GM19025 (cell line): ENCODE data around the gene PERM1.
A peak's percentile ranks its signal among the peaks of the same experiment; 100 is the strongest.
"Not testable (repeated sequence)": the region's sequence is repeated elsewhere in the genome, so short reads cannot be mapped to it uniquely, and the experiment has no call there.

Experiments
- ATAC-seq: cut with Tn5 transposase; IDR thresholded peaks from one replicate; pipeline ENCODE4 v1.9.1; 2021; ENCODE audit warnings: mild to moderate bottlenecking, low read depth, moderate library complexity; ENCODE audit not compliant: unreplicated experiment

Gene PERM1

GRCh38 chr1:981955-982558 lies at the start of gene PERM1:
Gene PERM1, minus strand, starts transcription at chr1:982093. Its CDS starts 1,064 bp downstream, at chr1:981029.
- ATAC-seq: no peak

DNA sequence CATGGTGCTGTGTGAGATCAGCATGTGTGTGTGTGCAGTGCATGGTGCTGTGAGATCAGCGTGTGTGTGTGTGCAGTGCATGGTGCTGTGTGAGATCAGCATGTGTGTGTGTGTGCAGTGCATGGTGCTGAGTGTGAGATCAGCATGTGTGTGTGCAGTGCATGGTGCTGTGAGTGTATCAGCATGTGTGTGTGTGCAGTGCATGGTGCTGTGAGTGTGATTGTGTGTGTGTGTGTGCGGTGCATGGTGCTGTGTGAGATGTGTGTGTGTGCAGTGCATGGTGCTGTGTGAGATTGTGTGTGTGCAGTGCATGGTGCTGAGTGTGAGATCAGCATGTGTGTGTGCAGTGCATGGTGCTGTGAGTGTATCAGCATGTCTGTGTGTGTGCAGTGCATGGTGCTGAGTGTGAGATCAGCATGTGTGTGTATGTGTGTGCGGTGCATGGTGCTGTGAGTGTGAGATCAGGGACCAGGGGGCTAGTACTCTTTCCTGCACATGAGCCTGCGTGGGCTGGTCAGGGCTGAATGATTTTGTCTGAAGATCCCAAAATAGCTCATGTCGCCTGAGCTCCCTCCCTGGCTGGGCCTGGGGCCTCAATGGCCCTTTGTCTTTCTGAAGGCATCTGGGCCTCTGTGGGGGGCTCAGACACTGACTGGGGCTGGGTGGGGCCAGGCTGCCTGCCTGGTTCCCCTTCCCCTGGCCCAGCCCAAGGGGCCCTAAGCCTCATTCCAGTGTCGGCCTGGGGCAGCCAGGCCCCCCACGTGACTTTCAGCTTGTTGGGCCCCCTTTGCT lies 49.2 kb upstream of the PERM1 start:
- ATAC-seq: not testable (repeated sequence)

GRCh38 chr1:1027791-1028190 lies 45.9 kb upstream of the PERM1 start:
- no peak for ATAC-seq

DNA sequence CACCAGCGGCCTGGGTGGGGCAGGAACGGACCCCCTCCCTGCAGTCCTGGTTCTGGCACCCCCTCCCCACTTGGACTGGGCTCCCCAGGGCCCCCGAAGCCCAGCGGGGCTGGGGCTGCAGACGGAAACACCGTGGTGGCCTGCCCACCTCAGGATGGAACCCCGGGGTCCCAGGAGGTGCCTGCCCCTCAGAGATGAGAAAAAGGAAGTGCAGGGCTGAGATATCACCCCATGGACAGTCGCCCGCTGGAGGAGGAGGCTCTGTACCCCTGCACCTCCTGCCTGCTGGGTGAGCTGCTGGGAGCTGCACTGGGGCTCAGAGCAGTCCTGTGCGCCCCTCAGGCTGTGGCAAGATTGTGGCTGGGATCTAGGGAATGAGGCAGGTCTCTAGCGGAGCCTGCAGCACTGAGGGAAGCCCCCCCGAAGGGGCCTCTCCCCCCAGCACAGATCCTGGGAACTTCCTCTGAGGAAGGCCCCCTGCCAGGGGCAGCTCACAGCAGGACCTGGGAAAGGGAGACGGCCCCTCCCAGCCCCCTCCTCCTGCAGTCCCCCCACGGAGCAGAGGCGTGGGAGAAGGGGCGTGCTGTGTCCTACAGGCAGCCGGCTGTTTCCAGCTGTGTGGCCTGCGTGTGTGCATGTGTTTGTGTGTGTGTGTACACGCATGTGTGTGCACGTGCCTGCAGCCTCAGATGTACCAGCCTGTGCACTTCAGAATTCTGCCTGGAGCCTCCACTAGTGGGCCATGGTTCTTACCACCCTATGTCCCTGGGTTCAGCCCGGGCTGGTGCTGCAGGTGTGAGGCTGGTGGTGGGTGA lies 44.9 kb upstream of the PERM1 start:
- ATAC-seq: no peak

DNA sequence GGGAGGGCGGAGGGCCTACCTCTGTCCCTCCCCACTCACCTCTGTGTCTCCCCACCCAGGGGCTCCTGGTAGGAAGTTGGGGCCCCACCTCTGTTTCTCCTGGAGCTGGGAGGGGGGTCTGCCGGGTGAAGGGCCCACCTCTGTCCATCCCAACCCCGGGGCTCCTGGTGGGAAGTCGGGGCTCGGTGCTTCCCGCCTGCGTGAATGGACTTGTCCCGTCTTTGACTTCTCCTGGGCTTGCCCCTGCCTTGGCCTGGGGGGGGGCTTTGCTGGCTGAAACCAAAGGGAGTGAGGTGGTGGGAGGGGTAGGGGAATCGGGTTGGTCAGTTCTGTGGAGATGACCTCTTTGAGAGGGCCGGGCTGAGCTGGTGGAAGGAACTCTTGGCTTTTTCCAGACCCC lies 43.8 kb upstream of the PERM1 start:
- no peak for ATAC-seq

GRCh38 chr1:1024771-1025699 lies 43.1 kb upstream of the PERM1 start:
- ATAC-seq: no peak

DNA sequence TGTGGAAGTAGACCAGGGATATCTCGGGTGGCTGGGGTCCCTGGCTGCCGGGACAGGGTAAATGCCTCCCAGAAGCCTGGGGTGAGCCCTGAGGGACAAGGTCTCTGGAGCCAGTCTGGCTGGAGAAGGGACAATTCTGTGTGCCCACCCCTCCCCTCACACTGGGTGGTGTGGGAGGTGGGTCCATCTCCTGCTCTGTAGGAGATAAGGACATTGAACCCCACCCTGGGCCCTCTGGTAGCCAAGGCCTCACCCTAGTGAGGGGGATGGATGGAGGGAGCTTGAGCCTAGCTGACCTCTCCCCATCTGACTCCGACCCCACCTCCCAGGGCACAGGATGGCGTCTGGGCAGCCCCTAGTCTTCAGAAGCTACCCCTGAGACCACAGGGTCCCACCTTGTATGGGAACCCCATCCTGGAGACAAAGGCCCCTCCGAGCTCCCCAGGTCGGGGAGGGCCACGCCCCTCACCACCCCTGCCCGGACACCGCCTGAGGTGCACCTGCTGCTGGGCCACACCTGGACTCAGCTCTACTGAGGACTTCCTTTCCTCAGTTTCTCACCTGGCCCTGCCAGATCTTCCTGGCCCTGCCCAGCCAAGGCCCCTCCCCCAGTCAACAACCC lies 42.4 kb upstream of the PERM1 start:
- ATAC-seq: no peak

GRCh38 chr1:1023700-1024099 lies 41.8 kb upstream of the PERM1 start:
- ATAC-seq: no peak

- no peak for ATAC-seq
Observed at GRCh38 chr1:1022302-1023009, 40.6 kb upstream of the PERM1 start.

DNA sequence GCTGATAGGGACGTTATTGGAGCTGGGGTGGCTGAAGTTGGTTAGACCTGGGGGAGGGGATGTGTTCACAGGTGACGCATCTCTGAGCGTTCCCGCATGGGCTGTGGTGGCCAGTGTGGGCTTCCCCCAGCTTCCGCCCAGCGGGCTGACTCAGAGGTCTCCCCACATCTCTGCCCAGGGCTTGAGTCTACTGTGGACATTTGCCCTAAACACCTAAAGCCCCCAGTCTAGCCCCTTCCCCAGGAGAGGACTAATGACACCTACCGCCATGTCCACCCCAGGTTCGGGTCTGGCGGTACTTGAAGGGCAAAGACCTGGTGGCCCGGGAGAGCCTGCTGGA lies 40.0 kb upstream of the PERM1 start:
- ATAC-seq: no peak

DNA sequence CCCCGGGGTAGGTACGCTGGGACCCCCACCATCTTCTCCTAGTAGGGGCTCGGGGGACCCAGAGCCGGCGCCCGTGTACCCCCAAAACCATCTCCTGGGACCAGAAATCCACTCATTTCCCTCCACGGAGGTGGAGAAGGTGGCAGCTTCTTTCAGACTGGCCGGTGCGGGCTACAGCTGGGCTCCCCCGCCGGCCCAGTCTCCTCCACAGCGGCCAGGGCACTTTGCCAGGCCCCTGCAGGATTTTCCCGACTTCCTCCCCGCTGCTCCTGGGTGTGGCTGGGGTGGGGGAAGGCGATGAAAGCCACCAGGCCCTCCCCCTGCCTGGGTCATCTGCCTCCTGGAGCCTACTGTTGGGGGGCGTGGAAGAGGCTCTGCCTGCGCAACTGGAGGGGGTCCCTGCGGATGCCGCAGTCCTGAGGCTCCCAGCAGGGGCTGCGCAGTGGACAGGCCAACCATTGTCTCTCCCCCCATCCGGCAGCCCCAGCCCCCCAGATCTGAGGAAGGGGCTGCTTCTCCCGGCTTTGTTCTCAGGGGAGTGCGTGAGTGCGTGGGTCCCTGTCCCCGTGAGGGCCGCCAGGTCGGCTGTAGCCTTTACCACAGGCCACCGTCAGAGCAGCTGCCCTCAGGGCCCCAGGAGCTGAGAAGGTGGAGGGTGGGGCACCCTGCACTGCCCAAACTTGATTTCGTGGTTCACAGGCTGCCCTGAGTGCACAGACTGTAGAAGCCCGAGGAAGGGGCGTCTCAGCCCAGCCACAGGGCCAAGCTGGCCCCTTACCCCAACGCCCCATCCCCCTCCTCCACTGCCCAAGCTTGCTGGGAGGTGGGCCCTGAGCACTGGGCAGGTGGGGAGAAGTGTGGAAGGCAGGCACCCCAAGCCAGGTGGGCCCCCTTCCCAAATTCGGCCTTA lies 39.4 kb upstream of the PERM1 start:
- ATAC-seq: no peak

DNA sequence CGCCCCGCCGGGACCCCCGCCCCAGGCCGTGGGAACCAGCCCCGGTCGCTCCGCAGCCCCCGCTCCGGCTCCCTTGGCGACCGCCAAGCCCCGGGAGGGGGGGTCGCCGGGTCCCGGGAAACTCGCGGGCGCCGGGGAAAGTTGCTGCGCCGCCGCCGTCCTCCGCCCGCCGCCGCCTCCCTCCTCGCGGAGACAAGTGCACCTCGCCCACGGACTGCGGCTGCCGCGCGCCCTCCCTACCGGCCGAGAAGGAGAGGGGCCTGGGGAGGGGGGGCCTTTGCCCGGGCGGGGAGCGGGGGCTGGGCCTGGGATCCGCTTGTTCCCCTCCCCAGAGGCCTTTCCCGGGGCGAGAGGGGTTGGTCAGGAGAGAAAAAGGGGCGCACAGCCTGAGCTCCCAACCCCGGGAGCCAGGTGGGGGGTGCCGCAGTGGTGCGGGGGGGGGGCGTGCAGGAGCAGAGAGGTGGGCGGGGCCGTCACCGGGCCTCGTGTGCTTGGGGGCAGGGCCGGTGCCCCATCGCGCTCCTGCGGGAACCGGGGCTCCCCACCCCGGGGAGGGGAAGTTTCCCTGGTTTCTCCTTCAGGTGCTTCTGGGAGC lies 38.6 kb upstream of the PERM1 start:
- peak; percentile 2 for ATAC-seq

DNA sequence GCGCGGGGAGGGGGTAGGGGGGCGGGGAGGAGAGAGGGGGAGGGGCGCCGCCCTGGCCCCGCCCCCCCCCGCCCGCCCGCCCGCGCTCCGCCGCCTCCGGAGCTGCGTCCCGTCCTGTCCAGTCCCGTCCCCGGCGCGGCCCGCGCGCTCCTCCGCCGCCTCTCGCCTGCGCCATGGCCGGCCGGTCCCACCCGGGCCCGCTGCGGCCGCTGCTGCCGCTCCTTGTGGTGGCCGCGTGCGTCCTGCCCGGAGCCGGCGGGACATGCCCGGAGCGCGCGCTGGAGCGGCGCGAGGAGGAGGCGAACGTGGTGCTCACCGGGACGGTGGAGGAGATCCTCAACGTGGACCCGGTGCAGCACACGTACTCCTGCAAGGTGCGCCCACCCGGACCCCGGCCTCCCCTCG lies 38.1 kb upstream of the PERM1 start, which contains the start of gene AGRN:
Gene AGRN, plus strand, starts transcription at position 121 of the 405 bp plus-strand sequence. Its CDS starts 53 bp downstream, at position 174.
- peak; percentile 23 for ATAC-seq

GRCh38 chr1:1019122-1019999 lies 37.5 kb upstream of the PERM1 start:
- peak; percentile 66 for ATAC-seq

DNA sequence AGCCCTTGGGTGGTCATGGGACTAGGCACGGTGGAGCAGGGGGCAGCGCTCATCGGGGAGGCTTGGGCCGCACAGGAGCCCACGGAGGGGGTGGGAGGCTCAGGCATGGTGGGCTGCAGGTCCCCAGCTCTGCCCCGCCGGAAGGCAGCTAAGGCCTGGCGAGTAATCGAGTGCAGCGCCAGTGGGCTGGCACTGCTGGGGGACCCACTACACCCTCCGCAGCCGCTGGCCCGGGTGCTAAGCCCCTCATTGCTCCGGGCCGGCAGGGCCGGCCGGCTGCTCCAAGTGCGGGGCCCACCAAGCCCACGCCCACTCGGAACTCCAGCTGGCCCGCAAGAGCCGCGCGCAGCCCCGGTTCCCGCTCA lies 36.4 kb upstream of the PERM1 start:
- ATAC-seq: not testable (repeated sequence)

GRCh38 chr1:1017397-1018320 lies 35.8 kb upstream of the PERM1 start:
- not testable (repeated sequence) for ATAC-seq
